Measurements from ENCODE around the gene MEIKIN.
"Not testable (repeated sequence)": the region's sequence is repeated elsewhere in the genome, so short reads cannot be mapped to it uniquely, and the experiment has no call there.

The MEIKIN gene

DNA sequence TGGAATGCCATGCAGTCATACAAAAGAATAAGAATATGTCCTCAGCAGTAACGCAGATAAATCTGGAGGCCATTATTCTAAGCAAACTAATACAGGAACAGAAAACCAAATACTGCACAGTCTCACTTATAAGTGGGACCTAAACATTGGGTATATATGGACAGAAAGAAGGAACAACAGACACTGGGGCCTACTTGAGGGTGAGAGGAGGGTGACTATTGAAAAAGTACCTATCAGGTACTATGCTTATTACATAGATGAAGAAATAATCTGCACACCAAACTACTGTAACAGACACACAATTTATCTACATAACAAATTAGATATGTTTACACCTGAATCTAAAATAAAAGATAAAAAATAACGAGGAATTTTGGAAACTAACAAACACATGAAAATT, 38.8 kb downstream of the MEIKIN start:
- DNase-seq (ENCODE audit: low read depth in 2 of 2): no peak

DNA sequence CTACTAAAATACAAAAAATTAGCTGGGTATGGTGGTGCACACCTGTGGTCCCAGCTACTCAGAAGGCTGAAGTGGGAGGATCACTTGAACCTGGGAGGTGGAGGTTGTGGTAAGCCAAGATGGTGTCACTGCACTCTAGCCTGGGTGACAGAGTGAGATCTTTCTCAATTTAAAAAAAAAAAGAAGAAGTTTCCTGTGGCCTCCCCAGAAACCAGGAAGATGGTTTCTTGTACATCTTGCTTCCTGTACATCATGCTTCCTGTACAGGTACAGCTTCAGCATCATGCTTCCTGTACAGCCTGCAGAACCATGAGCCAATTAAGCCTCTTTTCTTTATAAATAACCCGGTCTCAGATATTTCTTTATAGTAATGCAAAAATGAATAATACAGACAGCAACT, 43.2 kb downstream of the MEIKIN start:
- not testable (repeated sequence) for DNase-seq (ENCODE audit: low read depth in 2 of 2)

DNA sequence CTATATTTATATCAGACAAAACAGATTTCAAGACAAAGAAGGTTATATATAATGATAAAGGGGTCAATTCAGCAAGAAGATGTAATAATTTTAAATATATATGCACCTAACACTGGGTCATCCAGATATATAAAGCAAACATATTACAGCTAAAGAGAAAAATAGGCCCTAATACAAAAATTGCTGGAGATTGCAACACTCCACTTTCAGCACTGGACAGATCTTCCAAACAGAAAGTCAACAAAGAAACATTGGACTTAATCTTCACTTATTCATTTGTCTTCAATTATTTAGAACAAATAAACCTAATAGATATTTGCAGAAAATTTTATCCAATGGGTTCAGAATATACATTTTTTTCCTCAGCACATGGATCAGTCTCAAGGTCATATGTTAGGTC, 45.8 kb downstream of the MEIKIN start:
- no peak for DNase-seq (ENCODE audit: low read depth in 2 of 2)

DNA sequence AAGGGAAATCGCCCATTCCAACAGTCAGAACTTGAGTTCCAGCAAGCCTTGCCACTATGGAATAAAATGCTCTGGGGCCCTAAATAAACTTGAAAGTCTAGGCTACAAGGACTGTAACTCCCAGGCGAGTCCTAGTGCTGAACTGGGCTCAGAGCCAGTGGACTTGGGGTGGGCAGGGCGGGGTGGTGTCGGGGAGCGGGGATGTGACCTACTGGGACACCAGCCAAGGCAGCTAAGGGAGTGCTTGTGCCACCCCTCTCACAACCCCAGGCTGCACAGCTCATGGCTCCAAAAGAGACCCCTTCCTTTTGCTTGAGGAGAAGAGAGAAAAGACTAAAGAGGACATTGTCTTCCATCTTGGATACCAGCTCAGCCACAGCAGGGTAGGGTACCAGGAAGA, 61.5 kb downstream of the MEIKIN start:
- DNase-seq (ENCODE audit: low read depth in 2 of 2): no peak

DNA sequence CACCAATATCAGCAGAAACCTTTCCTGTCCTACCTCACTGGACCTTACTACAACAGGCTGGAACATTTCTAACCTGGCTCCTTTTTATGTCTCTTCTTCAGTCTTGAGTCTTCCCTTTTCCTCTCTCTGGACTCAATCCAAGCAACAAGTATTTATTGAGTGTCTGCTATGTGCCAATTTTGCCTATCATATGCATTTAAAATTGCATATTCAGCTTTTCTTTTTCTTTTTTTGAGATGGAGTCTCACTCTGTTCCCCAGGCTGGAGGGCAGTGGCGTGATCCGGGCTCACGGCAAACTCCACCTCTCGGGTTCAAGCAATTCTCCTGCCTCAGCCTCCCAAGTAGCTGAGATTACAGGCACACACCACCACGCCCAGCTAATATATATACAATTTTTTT, 65.8 kb downstream of the MEIKIN start:
- no peak for DNase-seq (ENCODE audit: low read depth in 2 of 2)

DNA sequence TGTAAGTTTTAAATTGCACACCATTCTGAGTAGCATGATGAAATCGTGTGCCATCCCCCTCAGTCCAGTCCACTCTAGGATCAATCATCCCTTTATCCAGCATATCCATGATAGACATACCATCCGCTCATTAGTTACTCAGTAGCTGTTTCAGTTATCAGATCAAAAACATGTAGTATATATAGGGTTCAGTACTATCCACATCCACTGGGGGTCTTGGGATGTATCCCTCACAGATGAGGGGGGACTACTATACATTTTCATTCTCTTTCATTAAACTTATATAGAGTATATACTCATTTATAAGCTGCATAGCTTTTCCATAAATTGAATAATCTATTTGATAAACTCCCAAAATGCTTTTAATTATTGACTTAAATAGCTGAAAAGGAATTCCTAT, 67.6 kb downstream of the MEIKIN start:
- DNase-seq (ENCODE audit: low read depth in 2 of 2): no peak

DNA sequence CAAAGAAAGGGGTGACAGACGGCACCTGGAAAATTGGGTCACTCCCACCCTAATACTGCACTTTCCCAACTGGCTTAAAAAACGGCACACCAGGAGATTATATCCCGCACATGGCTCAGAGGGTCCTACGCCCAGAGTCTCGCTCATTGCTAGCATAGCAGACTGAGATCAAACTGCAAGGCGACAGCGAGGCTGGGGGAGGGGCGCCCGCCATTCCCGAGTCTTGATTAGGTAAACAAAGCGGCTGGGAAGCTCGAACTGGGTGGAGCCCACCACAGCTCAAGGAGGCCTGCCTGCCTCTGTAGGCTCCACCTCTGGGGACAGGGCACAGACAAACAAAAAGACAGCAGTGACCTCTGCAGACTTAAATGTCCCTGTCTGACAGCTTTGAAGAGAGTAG, 74.2 kb downstream of the MEIKIN start:
- not testable (repeated sequence) for DNase-seq (ENCODE audit: low read depth in 2 of 2)

DNA sequence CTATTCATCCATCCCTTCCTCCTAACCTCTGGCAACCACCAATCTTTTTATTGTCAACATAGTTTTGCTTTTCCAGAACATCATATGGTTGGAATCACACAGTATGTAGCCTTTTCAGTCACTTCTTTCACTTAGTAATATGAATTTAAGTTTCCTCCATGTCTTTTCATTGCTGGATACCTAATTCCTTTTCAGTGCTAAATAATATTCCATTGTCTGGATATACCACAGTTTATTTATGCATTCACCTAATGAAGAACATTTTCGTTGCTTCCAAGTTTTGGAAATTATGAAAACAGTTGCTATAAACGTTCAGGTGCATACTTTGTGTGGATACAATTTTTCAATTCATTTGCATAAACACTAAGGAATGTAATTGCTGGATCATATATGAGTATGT, 77.9 kb downstream of the MEIKIN start:
- no peak for DNase-seq (ENCODE audit: low read depth in 2 of 2)

DNA sequence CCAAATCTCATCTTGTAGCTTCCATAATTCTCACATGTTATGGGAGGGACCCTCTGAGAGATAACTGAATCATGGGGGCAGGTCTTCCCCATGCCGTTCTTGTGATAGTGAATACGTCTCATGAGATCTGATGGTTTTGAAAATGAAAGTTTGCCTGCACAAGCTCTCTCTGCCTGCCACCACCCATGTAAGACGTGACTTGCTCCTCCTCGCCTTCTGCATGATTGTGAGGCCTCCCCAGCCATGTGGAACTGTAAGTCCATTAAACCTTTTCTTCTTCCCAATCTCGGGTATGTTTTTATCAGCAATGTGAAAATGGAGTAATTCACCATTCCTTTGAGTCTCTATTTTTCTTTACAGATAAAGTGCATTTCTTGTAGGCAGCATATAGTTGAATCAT, 81.8 kb downstream of the MEIKIN start:
- no peak for DNase-seq (ENCODE audit: low read depth in 2 of 2)

DNA sequence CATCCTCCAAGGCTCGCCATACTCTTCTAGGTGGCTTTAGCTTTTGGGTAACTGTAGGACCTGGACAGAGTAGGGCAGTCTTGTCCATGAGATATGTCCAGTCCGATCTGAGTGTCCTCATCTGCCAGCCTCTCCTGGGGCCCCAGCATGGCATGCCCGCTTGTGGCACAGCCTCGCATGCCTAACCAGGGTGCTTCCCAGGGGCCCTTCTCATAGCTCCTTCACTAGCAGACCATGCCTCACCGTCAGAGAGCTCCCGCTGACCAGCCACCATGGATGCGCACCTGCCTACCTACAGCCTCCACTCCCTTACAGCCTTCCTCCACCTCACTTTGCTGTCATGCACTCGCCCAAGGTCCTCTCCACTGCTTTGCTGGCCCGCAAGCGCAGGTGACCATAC, 88.1 kb downstream of the MEIKIN start:
- DNase-seq (ENCODE audit: low read depth in 2 of 2): no peak

DNA sequence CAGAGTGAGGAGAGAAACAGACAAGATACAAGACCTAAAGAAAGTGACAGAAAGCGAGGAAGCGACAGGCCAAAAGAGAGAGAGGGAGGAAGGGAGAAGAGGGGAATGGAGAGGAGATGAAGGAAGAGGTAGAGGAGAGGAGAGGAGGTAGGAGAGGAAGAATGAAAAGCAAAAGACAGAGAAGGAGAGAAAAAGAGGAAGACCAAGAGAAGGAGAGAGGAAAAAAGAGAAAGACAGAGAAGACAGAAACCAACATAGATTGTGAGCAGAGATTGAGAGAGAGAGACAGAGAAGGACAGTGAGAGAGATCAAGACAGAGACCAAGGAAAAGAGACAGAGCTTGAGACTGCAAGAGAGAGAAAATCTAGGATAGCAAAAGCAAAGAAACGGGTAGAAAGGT, 90.0 kb downstream of the MEIKIN start:
- DNase-seq (ENCODE audit: low read depth in 2 of 2): no peak

DNA sequence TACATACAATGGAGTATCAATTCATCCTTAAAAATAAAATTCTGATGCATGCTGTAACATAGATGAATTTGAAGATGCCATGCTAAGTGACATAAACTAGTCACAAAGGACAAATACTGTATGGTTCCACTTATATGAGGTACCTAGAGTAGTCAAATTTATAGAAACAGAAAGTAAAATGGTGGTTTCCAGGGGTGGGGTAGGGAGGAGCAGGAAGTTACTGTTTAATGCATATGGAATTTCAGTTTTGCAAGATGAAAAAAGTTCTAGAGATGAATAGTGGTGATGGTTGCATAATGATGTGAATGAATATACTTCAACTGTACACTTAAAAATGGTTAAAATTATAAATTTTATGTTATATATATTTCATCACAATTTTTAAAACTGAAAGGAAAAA, 91.3 kb downstream of the MEIKIN start:
- no peak for DNase-seq (ENCODE audit: low read depth in 2 of 2)

DNA sequence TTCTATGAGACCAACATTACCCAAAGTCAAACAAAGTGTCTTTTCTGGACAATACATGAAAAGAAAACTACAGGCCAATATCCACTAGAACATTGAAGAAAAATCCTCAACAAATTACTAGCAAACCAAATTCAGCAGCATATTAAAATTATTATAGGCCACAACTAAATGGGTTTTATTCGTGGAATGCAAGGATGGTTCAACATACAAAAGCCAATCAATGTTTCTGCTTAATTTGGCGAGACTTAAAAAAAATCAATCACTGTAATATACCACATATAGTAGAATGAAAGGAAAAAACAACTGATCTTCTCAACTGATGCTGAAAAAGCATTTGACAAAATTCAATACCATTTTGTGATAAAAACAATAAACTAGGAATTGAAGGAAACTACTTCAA, 96.8 kb downstream of the MEIKIN start:
- DNase-seq (ENCODE audit: low read depth in 2 of 2): no peak

DNA sequence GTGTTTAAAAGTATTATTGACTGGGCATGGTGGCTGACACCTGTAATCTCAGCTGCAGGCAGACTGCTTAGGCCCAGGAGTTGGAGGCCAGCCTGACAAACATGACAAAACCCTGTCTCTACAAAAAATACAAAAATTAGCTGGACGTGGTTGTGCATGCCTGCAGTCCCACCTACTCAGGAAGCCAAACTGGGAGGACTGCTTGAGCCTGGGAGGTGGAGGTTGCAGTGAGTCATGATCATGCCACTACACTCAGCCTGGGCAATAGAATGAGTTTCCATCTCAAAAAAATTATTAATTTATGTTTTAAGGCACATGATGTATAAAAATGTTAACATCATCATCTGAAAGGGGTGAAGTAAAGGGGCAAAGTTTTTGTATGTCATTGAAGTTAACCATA, 98.9 kb downstream of the MEIKIN start:
- no peak for DNase-seq (ENCODE audit: low read depth in 2 of 2)

DNA sequence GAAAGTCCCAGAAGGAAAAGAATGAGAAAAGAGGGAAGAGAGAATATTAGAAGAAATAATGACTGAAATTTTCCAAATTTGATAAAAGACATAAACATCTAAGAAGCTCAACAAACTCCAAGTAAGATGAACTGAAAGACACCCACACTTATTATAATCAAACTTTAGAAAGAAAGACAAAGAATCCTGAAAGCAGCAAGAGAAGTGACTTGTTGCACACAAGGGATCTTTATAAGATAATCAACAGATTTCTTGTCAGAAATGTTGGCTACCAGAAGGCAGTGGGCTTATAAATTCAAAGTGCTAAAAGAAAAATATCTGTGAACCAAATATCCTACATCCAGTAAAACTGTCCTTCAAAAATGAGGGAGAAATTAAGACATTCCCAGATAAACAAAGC, 99.6 kb downstream of the MEIKIN start:
- no peak for DNase-seq (ENCODE audit: low read depth in 2 of 2)

DNA sequence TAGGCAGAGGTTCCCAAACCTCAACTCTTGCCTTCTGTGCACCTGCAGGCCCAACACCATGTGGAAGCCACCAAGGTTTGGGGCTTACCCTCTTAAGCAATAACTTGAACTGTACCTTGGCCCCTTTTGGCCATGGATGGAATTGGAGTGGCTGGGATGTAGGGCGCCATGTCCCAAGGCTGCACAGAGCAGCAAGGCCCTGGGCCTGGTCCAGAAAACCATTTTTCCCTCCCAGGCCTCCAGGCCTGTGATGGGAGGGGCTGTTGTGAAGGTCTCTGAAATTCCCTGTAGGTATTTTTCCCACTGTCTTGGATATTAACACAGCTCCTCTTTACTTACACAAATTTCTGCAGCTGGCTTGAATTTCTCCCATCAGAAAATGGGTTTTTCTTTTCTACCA, 102.5 kb downstream of the MEIKIN start:
- DNase-seq (ENCODE audit: low read depth in 2 of 2): not testable (repeated sequence)

DNA sequence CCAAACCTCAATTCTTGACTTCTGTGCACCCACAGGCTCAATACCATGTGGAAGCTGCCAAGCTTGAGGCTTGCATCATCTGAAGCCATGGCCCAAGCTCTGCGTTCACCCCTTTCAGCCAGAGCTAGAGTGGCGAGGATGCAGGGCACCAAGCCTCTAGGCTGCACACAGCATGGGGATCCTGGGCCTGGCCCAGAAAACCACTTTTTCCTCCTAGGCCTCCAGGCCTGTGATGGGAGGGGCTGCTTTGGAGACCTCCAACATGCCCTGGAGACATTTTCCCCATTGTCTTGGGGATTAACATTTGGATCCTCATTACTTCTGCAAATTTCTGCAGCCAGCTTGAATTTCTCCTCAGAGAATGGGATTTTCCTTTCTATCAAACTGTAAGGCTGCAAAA, 112.8 kb downstream of the MEIKIN start:
- DNase-seq (ENCODE audit: low read depth in 2 of 2): not testable (repeated sequence)

DNA sequence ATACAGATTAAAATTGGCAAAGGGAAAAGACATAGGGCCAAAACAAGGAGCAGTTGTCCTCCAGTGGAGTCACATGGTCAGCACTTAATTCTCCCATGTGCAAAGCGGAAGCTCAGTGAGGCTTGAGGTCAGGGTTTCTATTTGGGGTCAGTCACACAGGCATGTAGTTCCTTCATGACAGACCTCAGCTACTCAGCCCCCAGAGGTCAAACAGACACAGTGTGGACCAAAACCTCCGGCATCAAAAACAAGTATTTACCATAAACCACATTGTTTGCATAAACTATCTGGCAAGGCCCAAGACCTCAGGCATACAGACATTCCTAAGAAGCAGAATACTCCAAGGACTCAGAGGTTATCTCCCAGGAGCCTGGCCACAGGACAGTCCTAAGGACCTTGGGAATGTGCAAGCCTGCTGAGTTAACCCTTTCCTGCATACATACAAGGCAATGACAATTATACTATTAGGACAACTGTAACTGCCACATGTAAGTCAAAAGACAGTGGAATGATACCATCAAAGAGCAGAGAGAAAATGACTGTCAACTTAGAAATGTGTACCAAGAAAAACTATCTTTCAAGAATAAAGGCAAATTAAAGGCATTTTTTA, 120.0 kb downstream of the MEIKIN start:
- DNase-seq (ENCODE audit: low read depth in 2 of 2): no peak

DNA sequence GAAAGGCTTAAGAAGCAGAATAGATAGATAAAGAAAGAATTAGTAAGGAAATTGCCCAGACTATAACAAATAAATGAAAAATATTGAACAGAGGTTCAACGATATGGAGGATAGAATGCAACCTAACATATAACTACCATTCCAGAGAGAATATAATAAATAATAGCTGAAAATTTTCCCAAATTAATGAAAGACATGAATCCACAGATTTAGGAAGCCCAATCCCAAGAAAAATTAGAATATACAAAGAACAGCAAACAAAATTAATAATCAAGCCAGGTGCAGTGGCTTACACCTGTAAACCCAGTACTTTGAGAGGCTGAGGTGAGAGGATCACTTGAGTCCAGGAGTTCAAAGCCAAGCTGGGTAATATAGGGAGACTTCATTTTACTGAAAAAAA, 120.8 kb downstream of the MEIKIN start:
- DNase-seq (ENCODE audit: low read depth in 2 of 2): no peak

DNA sequence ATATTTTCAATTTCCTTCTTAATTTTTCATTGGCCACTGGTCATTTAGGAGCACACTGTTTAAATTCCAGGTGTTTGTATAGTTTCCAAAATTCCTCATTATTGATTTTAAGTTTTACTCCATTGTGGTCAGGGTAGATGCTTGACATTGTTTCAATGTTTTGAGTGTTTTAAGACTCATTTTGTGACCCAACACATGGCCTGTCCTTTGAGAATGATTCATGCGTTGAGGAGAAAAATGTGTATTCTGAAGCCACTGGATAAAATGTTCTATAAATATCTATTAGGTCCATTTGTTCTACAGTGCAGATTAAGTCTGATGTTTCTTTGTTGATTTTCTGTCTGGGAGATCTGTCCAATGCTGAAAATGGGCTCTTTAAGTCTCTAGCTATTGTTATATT, 124.2 kb downstream of the MEIKIN start:
- no peak for DNase-seq (ENCODE audit: low read depth in 2 of 2)

DNA sequence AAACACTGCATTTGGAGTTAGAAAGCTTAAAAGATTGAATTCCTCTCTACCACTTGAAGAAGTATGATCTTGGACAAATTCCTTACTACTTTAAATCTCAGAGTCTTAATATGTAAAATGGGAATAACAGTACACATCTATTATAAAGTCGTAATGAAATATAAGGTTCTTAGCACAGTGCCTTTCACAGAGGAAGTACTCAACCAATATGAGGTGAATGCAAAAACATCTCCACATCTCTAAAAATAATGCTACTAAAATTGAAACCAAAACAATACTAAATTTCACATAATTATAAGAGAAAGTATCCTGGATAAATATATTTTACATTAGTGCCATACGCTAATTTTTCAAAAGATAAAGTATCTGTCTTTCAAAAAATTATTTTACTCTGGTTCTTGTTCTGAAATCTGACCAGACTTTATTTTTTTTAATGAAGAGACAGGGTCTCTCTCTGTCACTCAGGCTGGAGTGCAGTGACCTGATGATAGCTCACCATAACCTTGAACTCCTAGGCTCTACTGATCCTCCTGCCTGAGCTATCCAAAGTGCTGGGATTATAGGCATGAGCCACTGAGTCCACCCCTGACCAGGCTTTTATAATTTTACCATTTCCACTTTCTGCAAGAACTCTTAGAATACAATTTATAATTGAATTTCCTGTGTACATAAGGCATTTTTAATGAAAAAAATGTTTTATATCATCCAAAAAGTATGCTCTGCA, 127.3 kb downstream of the MEIKIN start:
- no peak for DNase-seq (ENCODE audit: low read depth in 2 of 2)

DNA sequence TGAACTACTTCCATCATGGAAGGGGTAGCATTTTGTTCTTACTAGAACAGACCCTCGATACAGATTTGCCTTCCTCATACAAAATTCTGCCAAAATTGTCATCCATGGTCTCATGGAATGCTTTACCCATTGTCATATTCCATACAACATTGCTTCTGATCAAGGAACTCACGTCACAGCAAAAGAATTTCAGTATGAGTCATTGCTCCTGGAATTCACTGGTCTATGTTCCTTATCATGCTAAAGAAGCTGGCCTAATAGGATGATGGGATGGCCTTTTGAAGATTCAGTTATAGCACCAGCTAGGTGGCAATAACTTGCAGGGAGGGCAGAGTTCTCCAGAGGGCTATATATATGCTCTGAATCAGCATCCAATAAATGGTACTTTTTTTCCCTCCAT, 130.5 kb downstream of the MEIKIN start:
- no peak for DNase-seq (ENCODE audit: low read depth in 2 of 2)

DNA sequence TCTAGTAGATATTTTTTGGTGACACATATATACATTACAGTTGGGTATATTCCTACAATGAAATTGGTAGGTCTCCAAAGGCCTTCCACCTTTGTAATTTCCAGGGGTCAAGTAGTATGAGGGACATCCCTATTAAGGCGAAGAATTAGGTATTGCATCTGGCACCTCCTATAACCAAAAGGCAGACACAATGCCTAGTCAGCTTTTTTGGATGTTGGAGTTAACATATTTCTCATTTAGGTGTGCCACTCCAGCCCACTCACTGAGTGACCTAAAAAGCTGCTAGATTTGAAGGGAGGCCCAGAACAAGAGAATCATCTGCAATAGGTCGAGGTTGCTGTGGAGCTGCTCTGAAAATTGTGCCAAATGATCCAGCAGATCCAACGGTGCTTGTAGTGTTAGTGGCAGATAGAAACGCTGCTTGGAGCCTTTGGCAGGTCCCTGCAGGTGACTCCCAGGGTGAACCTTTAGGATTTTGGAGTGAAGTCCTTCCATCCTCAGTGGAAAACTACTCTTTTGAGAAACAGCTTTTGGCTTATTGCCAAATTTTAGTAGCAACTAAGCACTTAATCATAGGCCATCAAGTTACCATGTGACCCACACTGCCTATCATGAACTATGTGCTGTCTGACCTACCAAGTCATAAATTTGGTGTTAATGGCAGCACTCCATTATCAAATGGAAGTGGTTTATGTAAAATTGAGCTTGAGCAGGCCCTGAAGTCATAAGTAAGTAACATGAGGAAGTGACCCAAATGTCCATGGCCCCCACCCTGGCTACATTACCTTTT, 132.9 kb downstream of the MEIKIN start:
- no peak for DNase-seq (ENCODE audit: low read depth in 2 of 2)

Measured in stimulated activated CD8-positive, alpha-beta memory T cell treated with anti-CD3 and anti-CD28 coated beads, Interleukin-2, amount 100 ng/mL, for 48 hours (primary cell).